ENCODE measurements around the gene CGB3.

- no peak for TF ChIP-seq CTCF (IDR thresholded peaks at IDR 0.05)
- no peak for TF ChIP-seq POLR2A (IDR thresholded peaks at IDR 0.05)
Measured at GRCh38 chr19:48987323-48987722, 36.8 kb downstream of the CGB3 start.

All from tibial nerve (tissue), 3 donors.